Measurements from ENCODE around the gene DHX35. TPM values are rescaled to one million over a fixed set of nuclear protein-coding genes. Genes with fewer than 3 reads are reported as not detected.

DHX35 gene
- total and polyA plus RNA-seq, 2 of the 4 experiments (the other 2 are of a cell fraction) = 9.1 to 13.5 TPM

DNA sequence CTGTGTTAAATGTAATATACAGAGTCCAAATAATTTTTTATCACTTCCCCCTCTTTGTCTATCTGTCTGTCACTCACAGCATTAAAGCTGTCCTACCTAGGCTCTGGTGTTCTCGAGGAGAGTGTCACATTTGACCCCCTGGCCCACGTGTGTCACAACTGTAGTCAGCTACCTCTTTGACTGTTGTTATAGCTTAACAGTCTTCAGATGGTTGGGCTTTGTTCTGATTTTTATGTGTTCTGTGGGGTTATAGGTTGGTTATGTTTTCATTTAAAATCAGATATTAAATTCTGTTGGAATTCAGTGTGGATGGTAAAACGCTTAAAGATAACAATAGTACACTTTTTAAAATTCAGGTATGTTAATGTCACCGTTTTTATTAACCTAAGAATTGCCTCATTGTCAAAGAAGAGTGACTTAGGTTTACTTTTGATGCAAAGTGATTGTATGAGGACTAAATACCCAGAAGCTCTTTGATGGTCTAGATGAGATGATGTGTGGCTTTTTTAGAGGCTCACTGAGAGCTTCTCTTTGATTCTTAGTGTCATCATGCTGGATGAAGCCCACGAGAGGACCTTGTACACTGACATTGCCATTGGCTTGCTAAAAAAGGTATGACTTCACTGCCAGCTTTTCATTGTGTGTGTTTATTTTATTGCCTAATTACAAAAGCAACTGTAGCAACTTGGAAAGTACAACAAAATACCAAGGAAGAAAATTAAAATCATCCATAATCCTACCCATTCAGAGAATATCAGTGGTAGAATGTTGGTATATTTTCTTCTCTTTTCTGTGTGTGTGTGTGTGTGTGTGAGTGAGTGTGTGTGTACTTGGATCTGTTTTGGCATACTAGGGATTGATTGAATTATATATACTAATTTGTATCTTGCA is 29.9 kb downstream of the DHX35 start:
- H2BK120ac ChIP-seq (ENCODE audit: low read depth, low read length) = no peak overlapping the region
- no peak for ATAC-seq (ENCODE audit: low read depth)
- H3K4me3 ChIP-seq (ENCODE audit: insufficient read depth, low read depth, low read length) = no peak overlapping the region
- H3K9me1 ChIP-seq (ENCODE audit: insufficient read depth, low read length) = no peaks in the 10 kb centered on the region; the same call in none of the 2 replicates
- H3K4ac ChIP-seq (ENCODE audit: low read depth, low read length) = no peak overlapping the region
- dilution Hi-C loops (cut with HindIII; ENCODE audit: low sequenced_read_pairs, unreplicated experiment) = no loop called here
- no peak overlapping the region for H2BK5ac ChIP-seq (ENCODE audit: low read depth, low read length, poor library complexity, severe bottlenecking)
- no peak overlapping the region for H2BK20ac ChIP-seq (ENCODE audit: low read depth, low read length)
- no peak overlapping the region for H2AFZ ChIP-seq (replicated peaks; ENCODE audit: low read length, poor library complexity)
- peaks cover 14% of the 10 kb centered on the region for H3K36me3 ChIP-seq (ENCODE audit: control insufficient read depth, insufficient read depth, low read length)
- peaks cover 4 to 20% of the 10 kb centered on the region in 2 experiments; a peak in 3 of 4 replicates for H3K79me1 ChIP-seq (ENCODE audit: low read depth in 1 of 2, low read length in 2 of 2)
- intact Hi-C loops (cut with micrococcal nuclease) = no loop called here
- no peak overlapping the region for H3K56ac ChIP-seq (ENCODE audit: extremely low read depth, insufficient read depth, low read length)
- H2AK5ac ChIP-seq (ENCODE audit: low read depth, low read length) = no peak overlapping the region
- H3K23ac ChIP-seq (ENCODE audit: low read depth, low read length) = no peak overlapping the region
- H4K8ac ChIP-seq (ENCODE audit: low read depth in 2 of 2, low read length in 2 of 2) = no peak overlapping the region
- ChIA-PET POLR2A (ENCODE audit: unreplicated experiment) (interaction anchor here (0.6 kb wide), 1 partner anchor 20 kb away, joined by 3 read pairs; no protein-coding TSS in a partner anchor), CTCF (no interaction called here)
- H4K91ac ChIP-seq (ENCODE audit: insufficient read depth, low read depth, low read length) = no peak overlapping the region
- no peak overlapping the region for H3K4me2 ChIP-seq (ENCODE audit: low read depth, low read length)
- TF ChIP-seq CHD1 (IDR thresholded peaks at IDR 0.05; ENCODE audit: low read depth, low read length) (no peak), FOS (IDR thresholded peaks at IDR 0.05; ENCODE audit: low read depth, low read length) (no peak), RAD21 (IDR thresholded peaks at IDR 0.05; ENCODE audit: low read length) (no peak), RFX5 (IDR thresholded peaks at IDR 0.05; ENCODE audit: low read depth, low read length) (no peak), CEBPB (IDR thresholded peaks at IDR 0.05; ENCODE audit: low read depth, low read length) (no peak), NFE2L2 (IDR thresholded peaks at IDR 0.05; ENCODE audit: low read depth, low read length) (no peak), MXI1 (IDR thresholded peaks at IDR 0.05; ENCODE audit: borderline replicate concordance, low read depth, low read length) (no peak)
- TF ChIP-seq, protein P1, sequence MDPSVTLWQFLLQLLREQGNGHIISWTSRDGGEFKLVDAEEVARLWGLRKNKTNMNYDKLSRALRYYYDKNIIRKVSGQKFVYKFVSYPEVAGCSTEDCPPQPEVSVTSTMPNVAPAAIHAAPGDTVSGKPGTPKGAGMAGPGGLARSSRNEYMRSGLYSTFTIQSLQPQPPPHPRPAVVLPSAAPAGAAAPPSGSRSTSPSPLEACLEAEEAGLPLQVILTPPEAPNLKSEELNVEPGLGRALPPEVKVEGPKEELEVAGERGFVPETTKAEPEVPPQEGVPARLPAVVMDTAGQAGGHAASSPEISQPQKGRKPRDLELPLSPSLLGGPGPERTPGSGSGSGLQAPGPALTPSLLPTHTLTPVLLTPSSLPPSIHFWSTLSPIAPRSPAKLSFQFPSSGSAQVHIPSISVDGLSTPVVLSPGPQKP (IDR thresholded peaks at IDR 0.05; ENCODE audit: borderline replicate concordance, low read depth, low read length) = no peak
- no peak for DNase-seq
- H3K4me1 ChIP-seq (ENCODE audit: control insufficient read depth, insufficient read depth, low read length) = no peaks in the 10 kb centered on the region
- no CpG with 5 or more reads among the region's 5 CpGs for WGBS, 2 experiments (ENCODE audit: extremely low coverage in 2 of 2, insufficient read length in 1 of 2)
- H3K9ac ChIP-seq (ENCODE audit: low read depth, low read length) = no peak overlapping the region
- no peak overlapping the region for H3K27ac ChIP-seq (ENCODE audit: insufficient read depth, low read length)
- no peaks in the 10 kb centered on the region for H4K20me1 ChIP-seq (ENCODE audit: insufficient read depth, low read length)
- no peak overlapping the region for H2BK15ac ChIP-seq (ENCODE audit: low read depth, low read length)
- no peaks in the 10 kb centered on the region for H3K9me3 ChIP-seq (ENCODE audit: control insufficient read depth, insufficient read depth, low read length)
- no peak overlapping the region for H3K14ac ChIP-seq (replicated peaks; ENCODE audit: low read depth, low read length)
- in situ Hi-C loops (cut with MboI; ENCODE audit: low sequenced_read_pairs) = no loop called here
- H3K27me3 ChIP-seq (ENCODE audit: control insufficient read depth, insufficient read depth, low read length) = no peaks in the 10 kb centered on the region
- H2AK9ac ChIP-seq (replicated peaks; ENCODE audit: low read depth, low read length, poor library complexity) = no peak overlapping the region
- H3K18ac ChIP-seq (ENCODE audit: low read depth, low read length) = no peak overlapping the region
- no peak overlapping the region for H4K5ac ChIP-seq (ENCODE audit: low read depth, low read length)
- no TSS peak for BruUV-seq (replicated peaks)

Data from IMR-90 (cell line).